Left lung (tissue), 10 donors: ENCODE data around the gene AIG1. TPM values are rescaled to one million over a fixed set of nuclear protein-coding genes. Genes with fewer than 3 reads are reported as not detected.
"Not testable (repeated sequence)": the region's sequence is repeated elsewhere in the genome, so short reads cannot be mapped to it uniquely, and the experiment has no call there.

Source experiments
- ATAC-seq: fragments of 200-7000 bp; cut with Tn5 transposase; one replicate; pipeline ENCODE4 v1.9.1; 2020; ENCODE audit warnings: moderate library complexity
- DNase-seq, 4 donors: peaks; one replicate each; pipeline ENCODE4 v3.0.0-alpha.2; 2013 to 2020
- H3K27ac ChIP-seq, 2 donors: fragments of 200-600 bp; sonication (generic) in 1 of 2; one replicate each; pipeline versions ENCODE4 v1.5.0 to v1.8.0; 2020 to 2021
- H3K27me3 ChIP-seq, 2 donors: fragments of 200-600 bp; sonication (generic) in 1 of 2; one replicate each; pipeline versions ENCODE4 v1.5.0 to v1.8.0; 2020 to 2021
- H3K36me3 ChIP-seq, 2 donors: fragments of 200-600 bp; sonication (generic) in 1 of 2; one replicate each; pipeline versions ENCODE4 v1.5.0 to v1.8.0; 2020 to 2021
- H3K4me1 ChIP-seq, 2 donors: fragments of 200-600 bp; one replicate each; pipeline ENCODE4 v1.8.0; 2021
- H3K4me3 ChIP-seq, 2 donors: fragments of 200-600 bp; sonication (generic) in 1 of 2; one replicate each; pipeline versions ENCODE4 v1.5.0 to v1.8.0; 2020 to 2021; ENCODE audit warnings: mild to moderate bottlenecking in 1 of 2
- H3K9me3 ChIP-seq, 2 donors: fragments of 200-600 bp; sonication (generic) in 1 of 2; one replicate each; pipeline versions ENCODE4 v1.5.0 to v1.8.0; 2020 to 2021
- CTCF ChIP-seq, 2 donors: fragments of 200-600 bp; sonication (generic) in 1 of 2; IDR thresholded peaks; one replicate each; pipeline versions ENCODE4 v1.5.0 to v1.8.0; 2021; ENCODE audit warnings: antibody characterized with exemption in 2 of 2
- intact Hi-C, 2 donors: fragments of 100-400 bp; cut with DNase I; formaldehyde crosslinking; loops; one replicate each; pipeline versions ENCODE4 v1.11.2 to v1.14.2; 2022
- polyA plus RNA-seq, 6 donors: library from polyadenylated mRNA; unstranded; fragments of 120-200 nt; gene quantifications; one replicate each; pipeline ENCODE4 v1.2.1, GENCODE V29; 2013; ENCODE audit not compliant: insufficient read length in 6 of 6
- total RNA-seq, 2 donors: library from RNA; stranded (reverse); fragmentation: NEBNext Ultra II Directional; extraction: Animal tissue kit (Norgen Biotek cat#: 25700); gene quantifications; one replicate each; pipeline ENCODE4 v1.2.1, GENCODE V29; 2021
- donor health status: DM: no; HTN: yes; CAD: no.
- donor health status: DM: no; HTN: no; CAD: no.

The AIG1 gene
- total and polyA plus RNA-seq, 8 donors = 34.7 to 45.4 (median 36.8) TPM

- no peak for TF ChIP-seq CTCF (IDR thresholded peaks at IDR 0.05)
- ATAC-seq (no peak), DNase-seq (no peak)
- H3K4me1 ChIP-seq = no peaks in the 10 kb centered on the region
- H3K4me3 ChIP-seq = no peak overlapping the region
- no peaks in the 10 kb centered on the region for H3K36me3 ChIP-seq
- H3K27ac ChIP-seq = no peak overlapping the region
- intact Hi-C loops = no loop called here
- H3K27me3 ChIP-seq = no peaks in the 10 kb centered on the region
- no peaks in the 10 kb centered on the region for H3K9me3 ChIP-seq
Observed at GRCh38 chr6:143294265-143294860, 233.7 kb downstream of the AIG1 start.

- ATAC-seq (no peak), DNase-seq (no peak)
- H3K27ac ChIP-seq = no peak overlapping the region
- H3K4me1 ChIP-seq = no peaks in the 10 kb centered on the region
- H3K36me3 ChIP-seq = no peaks in the 10 kb centered on the region
- no peaks in the 10 kb centered on the region for H3K27me3 ChIP-seq
- intact Hi-C loops = no loop called here
- no peaks in the 10 kb centered on the region for H3K9me3 ChIP-seq
- no peak overlapping the region for H3K4me3 ChIP-seq
- TF ChIP-seq CTCF (IDR thresholded peaks at IDR 0.05) = no peak
Observed at GRCh38 chr6:143295932-143296331, 235.2 kb downstream of the AIG1 start.

GRCh38 chr6:143298071-143298470, 237.4 kb downstream of the AIG1 start:
- Histone ChIP-seq H3K4me1 (no peaks in the 10 kb centered on the region), H3K36me3 (no peaks in the 10 kb centered on the region), H3K4me3 (no peak overlapping the region), H3K27me3 (no peaks in the 10 kb centered on the region), H3K9me3 (no peaks in the 10 kb centered on the region), H3K27ac (no peak overlapping the region)
- TF ChIP-seq CTCF (IDR thresholded peaks at IDR 0.05) = no peak
- intact Hi-C loops = no loop called here
- ATAC-seq (no peak), DNase-seq (no peak)

- no peaks in the 10 kb centered on the region for H3K27me3 ChIP-seq
- H3K27ac ChIP-seq = no peak overlapping the region
- no peak for TF ChIP-seq CTCF (IDR thresholded peaks at IDR 0.05)
- H3K4me1 ChIP-seq = no peaks in the 10 kb centered on the region
- DNase-seq (no peak), ATAC-seq (no peak)
- intact Hi-C loops = no loop called here
- no peak overlapping the region for H3K4me3 ChIP-seq
- no peaks in the 10 kb centered on the region for H3K36me3 ChIP-seq
- no peaks in the 10 kb centered on the region for H3K9me3 ChIP-seq
Observed at GRCh38 chr6:143299253-143300166, 238.8 kb downstream of the AIG1 start.

- H3K9me3 ChIP-seq = no peaks in the 10 kb centered on the region
- ATAC-seq = no peak
- no peaks in the 10 kb centered on the region for H3K36me3 ChIP-seq
- H3K4me1 ChIP-seq = no peaks in the 10 kb centered on the region
- H3K27ac ChIP-seq = no peak overlapping the region
- DNase-seq = no peak
- H3K27me3 ChIP-seq = no peaks in the 10 kb centered on the region
- no peak for TF ChIP-seq CTCF (IDR thresholded peaks at IDR 0.05)
- intact Hi-C loops = no loop called here
- no peak overlapping the region for H3K4me3 ChIP-seq
Observed at GRCh38 chr6:143301188-143301587, 240.5 kb downstream of the AIG1 start.

- H3K4me3 ChIP-seq, DNase-seq, H3K36me3 ChIP-seq, H3K9me3 ChIP-seq, H3K27ac ChIP-seq, ATAC-seq, H3K4me1 ChIP-seq, intact Hi-C loops, H3K27me3 ChIP-seq: not testable (repeated sequence)
Observed at GRCh38 chr6:143307760-143308159, 247.1 kb downstream of the AIG1 start.
